Smooth muscle cell of the pulmonary artery (primary cell): ENCODE measurements around the gene PTPN11. TPM values are rescaled to one million over a fixed set of nuclear protein-coding genes. Genes with fewer than 3 reads are reported as not detected.

Experiments used
- total RNA-seq: library from RNA; depleted of rRNA; stranded (reverse); fragments of >200 nt; gene quantifications from 2 replicates; pipeline ENCODE4 v1.2.3, GENCODE V29; 2014

PTPN11 gene
- total RNA-seq, result 121 and 125 TPM in 2 replicates

GRCh38 chr12:112418608-112419296, at the start of gene PTPN11:
Gene PTPN11 (plus strand): TSS chr12:112418947. CDS start chr12:112419112, 165 bp downstream.

GRCh38 chr12:112381883-112382796, 36.6 kb upstream of the PTPN11 start, which contains the start of gene HECTD4:
Gene HECTD4 (minus strand): TSS chr12:112382431. CDS start chr12:112382128, 303 bp downstream.

DNA sequence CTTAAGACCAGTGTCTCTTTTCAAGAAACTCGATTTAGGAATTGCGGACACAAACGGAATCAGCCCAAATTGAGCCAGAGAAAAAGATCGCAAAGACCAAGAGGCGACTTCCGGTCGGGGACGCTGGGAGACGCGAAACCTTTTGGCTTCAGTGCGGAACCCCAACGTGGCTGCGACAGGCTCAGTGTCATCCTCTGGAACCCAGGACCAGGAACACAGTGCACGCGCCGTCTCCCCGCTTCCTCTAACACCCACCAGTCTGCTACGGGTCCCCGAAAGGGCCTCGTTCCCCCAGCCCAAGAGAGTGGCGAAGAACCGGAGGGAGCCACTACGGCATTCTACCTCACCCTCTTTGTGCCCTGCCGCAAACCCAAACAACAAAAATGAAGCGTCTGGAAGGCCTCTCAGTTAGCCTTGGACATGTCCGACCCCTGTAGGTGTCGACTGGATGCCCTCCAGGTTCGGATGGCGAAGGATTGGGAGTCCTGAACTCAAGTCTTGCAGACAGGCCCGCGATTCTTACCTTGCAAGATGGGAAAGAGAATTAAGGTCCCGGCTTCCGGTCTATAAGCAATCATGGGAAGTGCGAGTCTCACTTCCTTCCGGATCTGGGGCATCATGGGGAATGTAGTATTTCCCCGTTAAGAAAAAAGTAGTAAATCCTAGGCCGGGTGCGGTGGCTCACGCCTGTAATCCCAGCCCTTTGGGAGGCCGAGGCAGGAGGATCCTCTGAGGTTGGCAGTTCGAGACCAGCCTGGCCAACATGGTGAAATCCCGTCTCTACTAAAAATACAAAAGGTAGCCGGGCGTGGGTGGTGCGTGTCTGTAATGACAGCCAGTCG, 9.5 kb upstream of the PTPN11 start, which contains the start of gene RPL6:
Gene RPL6 (minus strand): TSS at position 542 of the 842 bp plus-strand sequence. CDS start 949 bp downstream, outside the sequence.

Other genes with a start within 250 kb of the PTPN11 start
- 38.8 and 42.7 TPM in 2 replicates for gene HECTD4, start 36.5 kb upstream of the PTPN11 start, total RNA-seq
- 686 and 807 TPM in 2 replicates for gene RPL6, start 9.3 kb upstream of the PTPN11 start, total RNA-seq